Measurements from ENCODE around the gene LDLRAD3.

The LDLRAD3 gene

DNA sequence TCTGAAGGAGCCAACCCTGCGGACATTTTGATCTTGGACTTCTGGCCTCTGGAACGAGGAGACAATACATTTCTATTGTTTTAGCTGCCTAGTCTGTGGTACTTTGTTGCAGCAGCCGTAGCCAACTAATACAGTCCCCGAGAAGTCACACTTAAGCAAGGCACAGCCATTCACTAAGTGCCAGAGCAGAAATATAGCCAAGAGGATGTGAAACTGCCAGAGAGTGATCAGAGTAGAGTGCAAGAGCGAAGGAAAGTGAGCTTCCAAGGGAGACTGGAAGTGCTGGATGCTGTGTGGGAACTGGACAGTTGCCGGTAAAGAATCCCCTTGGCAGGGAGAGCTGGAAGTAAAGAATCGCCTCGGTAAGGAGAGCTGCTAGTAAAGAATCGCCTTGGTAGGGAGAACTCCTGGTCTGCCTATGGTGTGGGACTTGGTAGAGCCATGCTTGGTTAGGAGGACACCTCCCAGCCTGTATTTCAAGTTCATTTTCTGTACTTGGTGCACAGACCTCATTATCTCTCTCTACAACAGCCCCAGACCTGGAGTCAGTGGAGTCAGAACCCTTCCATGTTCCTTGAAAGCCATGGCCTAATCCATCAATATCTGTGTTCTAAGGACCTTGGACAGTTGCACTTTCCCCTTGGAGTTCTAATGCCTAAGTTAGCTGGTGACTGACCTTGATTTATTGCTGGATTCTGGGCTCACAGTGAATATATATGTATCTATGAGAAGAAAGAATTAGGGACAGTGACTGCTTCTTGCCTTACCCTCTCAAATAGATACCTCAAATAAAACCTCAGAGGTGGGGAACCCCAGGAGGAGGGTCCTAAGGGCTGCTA lies 162.1 kb downstream of the LDLRAD3 start:
- DNase-seq (ENCODE audit: low read depth): no peak

DNA sequence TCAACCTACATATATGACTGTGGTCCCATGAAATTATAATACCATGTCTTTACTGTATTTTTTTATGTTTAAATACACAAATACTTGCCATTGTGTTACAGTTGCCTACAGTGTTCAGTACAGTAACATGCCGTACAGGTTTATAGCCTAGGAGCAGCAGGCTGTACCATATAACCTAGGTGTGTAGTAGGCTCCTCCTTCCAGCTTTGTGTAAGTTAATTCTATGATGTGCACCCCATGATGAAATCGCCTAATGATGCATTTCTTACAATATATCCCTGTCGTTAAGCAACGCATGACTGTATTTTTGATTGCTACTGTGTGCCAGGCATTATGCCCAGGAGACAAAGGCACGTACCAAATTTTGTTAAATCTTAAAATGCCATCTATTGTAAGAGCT lies 163.7 kb downstream of the LDLRAD3 start:
- no peak for DNase-seq (ENCODE audit: low read depth)

DNA sequence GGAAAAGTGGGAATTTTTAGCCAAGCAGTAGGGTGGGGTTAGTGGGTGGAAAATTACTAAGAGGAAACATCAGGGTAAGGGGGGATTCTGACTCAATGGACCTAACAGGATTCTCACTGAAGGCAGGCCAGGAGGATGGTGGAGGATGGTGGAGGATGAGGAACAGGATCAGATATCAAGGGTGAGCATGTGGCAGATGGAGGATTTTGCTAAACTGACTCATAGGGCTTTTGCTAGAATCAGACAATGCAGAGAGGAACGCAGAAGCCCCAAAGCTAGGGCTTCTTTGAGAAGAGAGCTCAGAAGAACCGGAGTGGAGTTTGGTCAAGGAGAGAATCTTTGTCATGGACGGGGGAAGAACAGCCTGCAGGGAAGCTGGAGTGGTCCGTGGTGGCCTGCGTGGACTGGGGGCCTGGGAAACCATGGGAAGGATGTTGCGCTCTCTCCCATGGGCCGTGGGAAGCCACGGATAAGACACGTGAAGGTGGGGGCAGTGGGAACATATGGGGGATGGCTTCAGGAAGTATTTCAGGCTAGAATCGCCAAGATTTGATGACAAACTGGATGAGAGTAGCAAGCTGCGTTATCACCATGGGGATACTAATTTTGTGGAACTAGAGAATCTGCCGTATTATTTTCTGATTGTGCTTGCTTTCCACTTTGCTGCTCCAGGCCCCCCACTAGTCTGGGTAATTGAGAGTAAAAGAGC lies 165.2 kb downstream of the LDLRAD3 start:
- DNase-seq (ENCODE audit: low read depth): no peak

DNA sequence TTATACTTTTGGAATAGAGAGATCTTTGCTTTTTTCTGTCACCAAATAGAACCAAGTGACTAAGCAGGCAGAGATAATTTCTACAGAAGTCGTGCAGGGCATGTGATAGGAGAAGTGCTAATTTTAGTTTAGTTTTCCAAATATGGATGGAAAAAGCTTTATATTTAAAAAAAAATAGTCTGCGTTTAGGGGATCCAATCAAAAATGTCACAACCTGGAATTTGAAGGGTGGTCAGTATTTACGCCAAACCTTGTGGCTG lies 165.7 kb downstream of the LDLRAD3 start:
- no peak for DNase-seq (ENCODE audit: low read depth)

DNA sequence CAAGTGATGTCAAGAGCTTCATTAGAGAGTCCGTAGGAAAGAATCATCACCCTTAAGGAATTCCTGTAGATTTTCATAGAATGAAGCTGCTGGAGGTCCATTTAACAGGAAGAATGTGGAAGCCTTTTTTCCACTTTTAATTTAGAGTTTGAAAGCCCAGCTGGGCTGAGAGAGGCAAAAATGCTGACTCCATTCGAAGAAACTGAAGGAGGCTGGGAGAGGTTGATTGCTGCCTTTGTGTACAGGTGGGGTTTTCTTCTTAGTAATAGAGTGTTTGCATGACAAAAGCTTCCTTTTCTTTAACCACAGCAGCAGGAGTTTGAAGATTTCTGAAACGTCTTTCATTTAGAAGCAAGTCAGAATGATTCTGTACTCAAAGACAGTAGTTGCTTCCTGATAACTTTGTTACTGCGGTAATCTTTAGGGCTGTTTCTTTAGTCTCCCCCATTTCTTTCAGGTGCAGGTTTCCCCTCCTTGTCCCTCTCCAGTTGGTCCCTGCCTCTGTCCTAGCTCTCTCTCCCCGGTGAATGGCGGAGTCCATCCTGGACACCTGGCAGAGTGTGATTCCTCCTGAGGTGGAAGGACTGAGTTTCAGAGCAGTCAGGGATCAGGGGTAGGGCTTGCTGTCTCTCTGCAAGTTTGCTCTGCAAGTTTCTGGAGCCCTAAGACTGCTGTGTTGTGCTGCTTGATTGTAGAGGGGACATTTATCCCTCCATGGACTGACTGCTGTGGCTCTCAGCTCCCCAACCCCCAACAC lies 166.2 kb downstream of the LDLRAD3 start:
- DNase-seq (ENCODE audit: low read depth): no peak

DNA sequence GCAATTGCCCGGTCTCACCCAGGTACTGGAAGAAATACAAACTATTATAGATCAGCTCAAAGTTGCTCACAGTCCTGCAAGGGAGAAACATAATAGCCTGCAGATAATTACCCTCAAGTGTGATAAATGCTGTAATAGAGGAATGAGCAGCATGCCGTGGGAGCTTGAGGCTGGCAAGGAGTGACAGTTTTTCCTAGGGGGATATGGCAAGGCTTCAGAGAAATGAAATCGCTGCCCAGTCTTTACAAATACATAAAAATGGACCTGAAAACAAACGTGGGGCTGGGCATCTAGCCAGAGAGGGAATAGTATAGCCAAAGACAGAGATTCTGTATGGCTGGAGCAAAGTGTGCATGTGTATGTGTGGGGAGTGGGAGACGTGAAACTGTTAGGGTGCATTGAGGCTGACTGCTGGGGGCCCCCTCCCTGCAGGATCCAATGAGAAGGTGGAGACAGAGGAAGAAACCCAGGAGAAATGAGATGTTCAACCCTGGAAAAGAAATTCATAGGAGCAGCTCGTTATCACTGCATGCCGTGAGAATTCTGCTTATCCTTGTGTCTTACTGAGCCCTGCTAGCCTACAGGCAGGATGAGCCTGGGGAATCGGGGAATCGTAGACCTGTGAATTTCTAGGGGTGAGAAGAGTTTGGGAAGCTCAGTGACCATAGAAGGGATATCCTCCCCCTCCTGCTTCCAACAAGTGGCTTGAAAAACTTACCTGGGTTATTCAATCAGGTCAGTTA lies 167.0 kb downstream of the LDLRAD3 start:
- no peak for DNase-seq (ENCODE audit: low read depth)

DNA sequence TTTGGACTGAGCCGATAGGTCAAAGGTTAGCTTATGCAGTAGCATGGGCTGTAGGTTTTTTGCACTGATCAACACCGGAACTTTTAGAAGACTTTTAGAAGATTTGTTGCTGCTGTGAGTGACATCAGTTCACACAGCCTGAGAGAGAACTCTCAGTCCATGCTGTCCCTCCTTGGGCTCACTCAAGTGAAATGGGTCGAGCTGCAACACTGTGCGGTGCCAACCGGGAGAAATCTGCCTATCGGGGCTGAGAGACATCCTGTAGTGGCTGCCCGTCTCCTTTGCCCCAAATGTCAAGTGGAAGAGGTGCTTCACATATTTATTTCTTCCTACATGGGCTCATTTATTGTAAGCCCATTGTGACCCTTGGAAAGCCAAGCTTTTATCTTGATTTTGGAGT lies 170.2 kb downstream of the LDLRAD3 start:
- no peak for DNase-seq (ENCODE audit: low read depth)

DNA sequence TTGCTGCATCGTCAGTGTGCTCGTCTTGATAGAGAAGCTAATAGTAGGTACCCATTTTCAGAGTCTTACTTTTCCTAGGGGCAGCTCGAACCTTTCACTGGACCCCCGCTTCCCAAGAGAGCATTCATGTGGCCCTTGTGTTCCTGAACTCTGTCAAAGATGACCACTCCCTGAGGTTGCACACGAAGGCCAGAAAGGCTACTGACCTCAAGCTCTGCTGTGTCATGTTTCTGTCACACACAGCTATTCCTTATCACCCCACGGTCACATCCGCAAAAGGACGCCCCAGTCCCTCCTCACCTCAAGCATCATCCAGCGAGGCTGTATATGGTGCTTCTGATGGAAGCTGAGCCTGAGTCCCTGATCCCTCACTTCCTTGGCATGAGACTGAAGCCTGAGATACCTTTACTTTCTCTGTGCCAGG lies 171.5 kb downstream of the LDLRAD3 start:
- no peak for DNase-seq (ENCODE audit: low read depth)

DNA sequence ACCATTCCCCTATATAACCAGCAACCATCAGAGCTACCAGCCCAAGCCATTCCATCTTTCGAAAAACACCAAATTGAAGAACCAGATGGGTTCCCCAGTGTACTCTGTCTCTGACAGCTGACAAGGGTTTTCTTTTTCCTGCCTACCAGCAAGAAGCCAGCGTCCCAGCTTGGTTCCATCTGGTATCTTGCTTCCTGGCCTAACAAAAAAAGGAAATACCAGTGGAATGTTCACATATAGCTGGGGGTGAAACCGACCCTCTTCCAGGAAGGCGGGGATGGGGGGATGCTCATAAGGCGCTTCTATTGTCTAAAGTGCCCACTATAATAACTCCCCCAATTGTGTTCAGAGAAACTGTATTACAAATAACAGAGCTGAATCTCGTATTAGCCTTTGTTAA lies 172.3 kb downstream of the LDLRAD3 start:
- DNase-seq (ENCODE audit: low read depth): no peak

DNA sequence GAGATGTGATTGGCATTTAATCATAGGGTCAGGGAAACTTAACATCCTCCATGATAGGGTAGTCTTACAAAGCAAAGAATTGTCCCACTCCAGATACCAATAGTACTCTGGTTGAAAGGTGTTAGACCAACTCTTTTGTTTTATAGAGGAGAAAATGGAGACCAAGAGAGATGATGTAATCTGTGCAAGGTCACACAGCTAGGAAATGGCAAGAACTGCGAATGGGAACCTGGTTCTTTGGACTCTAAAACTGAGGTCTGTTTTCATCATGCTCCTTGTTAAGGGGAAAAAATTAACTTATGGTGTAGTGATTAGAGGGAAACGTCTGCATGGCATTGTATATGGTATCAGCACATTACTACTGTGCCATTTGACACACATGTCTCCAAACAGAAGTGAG lies 174.2 kb downstream of the LDLRAD3 start:
- DNase-seq (ENCODE audit: low read depth): no peak

DNA sequence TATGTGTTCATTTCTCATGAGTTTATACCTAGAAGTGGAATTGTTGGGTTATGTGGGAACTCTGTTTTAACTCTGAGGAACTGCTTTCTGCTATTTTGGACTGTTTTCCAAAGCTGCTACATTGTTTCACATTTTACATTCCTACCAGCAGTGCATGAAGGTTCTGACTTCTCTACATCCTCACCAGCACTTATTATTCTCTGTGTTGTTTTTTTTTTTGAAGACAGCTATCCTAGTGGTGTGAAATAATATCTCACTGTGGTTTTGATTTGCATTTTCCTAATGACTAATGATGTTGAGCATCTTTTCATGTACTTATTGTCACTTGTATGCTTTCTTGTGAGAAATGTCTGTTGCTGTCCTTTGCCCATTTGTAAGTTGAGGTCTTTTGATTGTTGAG lies 175.4 kb downstream of the LDLRAD3 start:
- no peak for DNase-seq (ENCODE audit: low read depth)

DNA sequence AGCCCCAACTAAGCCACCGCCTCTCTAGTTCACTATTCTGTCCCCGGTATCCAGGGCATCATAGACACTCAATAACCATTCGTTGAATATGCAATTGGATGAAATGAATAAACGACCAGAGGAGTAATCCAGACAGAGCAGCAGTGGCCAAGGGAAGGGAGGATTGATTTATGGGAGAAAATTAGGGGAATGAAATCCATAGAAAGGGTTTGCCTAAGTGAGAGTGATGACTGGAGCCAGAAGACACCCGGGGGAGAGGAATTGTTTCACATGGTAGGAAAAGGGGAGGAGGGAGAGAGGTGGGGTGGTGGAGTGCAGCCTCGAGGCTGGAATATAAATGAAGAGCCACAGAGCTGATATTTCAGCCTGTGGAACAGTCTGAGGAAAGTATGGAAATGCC lies 177.2 kb downstream of the LDLRAD3 start:
- no peak for DNase-seq (ENCODE audit: low read depth)

DNA sequence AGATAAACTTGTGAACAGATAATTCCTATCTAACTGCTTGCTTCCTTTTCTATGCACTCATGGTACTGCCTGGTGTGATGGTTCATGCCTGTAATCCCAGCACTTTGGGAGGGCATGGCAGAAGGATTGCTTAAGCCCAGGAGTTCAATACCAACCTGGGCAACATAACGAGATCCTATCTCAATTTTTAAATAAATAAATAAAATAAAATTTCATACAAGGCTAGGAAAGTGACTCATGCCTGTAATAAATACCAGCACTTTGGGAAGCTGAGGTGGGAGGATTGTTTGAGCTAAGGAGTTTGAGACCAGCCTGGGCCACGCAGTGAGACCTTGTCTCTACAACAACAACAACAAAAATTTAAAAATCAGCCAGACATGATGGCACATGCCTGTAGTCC lies 178.8 kb downstream of the LDLRAD3 start:
- DNase-seq (ENCODE audit: low read depth): no peak

DNA sequence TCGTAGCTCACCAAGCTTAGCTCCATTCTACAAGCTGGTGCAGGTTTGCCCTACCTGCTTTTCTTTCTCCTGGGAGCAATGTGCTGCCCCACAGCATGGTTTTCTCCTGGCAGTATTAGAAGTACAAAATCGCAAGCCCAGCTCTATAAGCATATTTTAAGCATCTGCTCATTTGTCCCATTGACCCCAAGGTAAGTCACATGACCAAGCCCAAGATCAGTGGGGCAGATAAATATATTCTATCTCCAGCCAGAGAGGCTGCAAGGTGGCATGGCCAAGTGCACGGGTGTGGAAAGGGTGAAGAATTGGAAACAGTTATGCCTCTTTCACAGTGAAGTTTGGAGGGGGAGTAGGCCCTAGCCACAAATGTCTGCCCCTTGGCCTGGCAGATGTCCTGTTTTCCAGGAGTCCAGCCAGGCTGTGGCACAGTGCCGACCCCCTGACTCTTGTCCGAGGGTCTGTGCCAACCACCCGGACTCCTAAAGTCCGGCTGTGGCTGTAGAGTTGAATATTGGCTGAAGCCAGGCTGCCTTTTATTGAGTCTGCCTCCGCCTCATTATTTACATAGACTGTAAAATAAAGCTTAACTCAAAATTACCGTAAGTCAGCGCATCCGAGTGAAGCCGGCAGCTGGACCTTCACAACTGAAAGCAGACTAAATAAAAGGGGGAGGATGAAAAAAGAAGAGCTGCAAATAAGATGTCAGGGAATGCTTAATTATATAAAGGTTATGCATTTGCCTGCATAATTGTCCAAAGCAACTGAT lies 179.7 kb downstream of the LDLRAD3 start:
- no peak for DNase-seq (ENCODE audit: low read depth)

DNA sequence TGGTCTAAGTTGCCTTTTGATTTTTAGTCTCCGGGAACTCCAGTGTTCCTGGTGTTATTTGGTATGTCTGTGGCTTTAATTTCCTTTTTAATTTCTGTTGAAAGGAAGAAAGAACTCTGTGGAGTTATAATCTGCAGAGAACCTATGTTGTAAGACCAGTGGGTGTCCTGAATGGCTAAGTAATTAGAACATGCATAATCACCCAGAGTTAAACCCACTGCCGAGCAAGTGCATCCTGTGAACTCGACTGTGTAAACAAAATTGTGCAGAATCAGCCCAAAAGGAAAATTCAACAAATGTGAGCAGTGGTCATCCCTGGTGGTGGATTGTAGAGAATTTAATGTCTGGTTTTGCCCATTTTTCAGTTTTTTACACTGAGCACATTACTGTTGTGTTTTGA lies 182.8 kb downstream of the LDLRAD3 start:
- DNase-seq (ENCODE audit: low read depth): no peak

DNA sequence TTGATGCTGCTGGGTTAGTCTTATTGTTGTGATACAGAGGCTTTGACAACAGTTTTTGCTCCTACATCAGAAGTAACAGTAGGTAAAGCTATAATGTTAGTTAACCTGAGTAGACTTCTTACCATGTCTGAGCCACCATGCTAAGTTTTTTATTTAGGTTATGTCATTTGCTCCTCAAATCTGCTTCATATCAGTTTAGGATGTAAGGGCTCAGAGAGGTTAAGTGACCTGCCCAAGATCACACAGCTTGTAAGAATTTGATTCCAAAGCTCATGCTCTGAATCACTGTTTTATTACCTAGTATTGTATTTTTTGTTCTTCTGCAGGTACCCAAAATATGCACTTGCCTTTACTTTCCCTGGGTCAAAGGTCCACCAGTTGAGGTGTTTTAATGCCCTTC lies 183.7 kb downstream of the LDLRAD3 start:
- DNase-seq (ENCODE audit: low read depth): no peak

DNA sequence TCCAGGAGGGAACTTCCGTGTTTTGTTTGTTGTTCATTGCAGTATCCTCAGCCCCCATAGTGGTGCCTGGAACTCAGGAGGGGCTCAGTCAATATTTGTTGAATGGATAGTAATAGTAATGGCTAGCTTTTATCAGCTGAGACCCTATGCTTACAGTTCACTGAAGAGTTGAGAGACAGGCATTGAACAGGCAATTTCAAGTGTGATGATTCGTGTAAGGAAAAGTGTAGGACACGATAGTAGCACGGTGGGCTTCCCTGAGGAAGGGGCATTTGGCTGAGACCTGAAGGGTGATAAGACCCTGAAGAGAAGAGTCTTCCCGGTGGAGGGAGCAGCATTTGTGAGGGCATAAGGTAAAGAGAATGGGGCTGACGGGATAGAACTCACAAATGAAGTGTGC lies 186.1 kb downstream of the LDLRAD3 start:
- DNase-seq (ENCODE audit: low read depth): no peak

DNA sequence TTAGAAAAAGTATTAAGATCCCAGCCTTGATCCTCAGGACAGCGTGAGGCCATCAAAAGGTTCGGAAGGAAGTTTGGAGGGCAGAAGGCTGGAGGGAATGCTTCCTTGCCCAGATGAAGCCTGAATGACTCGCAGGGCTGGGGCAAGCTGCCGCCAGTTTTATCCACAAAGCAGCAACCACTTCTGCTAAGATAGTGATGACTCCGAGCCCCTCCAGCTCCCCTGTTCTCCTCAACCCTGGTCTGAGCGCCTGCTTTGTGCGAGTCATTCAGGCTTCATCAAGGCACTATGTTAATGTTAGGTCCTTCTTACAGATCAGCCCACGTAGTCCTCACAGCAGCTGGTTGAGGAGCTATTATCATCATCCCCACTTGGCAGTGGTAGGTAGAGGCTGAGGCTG lies 186.5 kb downstream of the LDLRAD3 start:
- no peak for DNase-seq (ENCODE audit: low read depth)

DNA sequence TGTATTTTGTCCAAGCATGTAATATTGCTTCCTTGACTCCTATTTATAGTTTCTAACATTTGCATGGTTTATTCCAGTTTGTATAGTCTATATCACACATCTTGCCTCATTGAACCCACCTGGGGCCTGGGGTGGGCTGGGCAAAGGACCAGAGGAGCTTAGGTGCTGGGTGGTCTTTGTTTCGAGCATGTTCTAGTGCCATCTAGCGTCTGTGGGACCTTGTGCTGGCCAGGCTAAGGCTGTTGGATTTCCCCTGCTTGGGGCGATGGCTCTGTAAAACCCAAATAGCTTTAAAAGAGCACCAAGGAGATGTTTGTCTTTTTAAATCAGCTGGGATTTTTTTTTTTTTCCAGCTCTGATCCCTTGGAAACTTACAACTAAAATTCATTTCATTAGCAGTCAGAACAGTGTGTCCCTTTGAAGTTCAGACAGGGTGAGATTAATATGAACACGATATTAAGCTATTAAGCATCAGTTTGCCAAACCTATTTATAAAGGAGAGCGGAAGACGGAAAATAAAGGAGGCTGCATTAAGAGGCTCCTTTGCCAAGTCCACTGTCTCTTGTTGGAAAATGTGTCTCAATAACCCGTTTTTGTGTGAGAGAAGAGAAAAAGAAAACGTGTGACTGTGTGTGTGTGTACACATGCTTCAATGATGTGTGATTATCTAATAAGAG lies 188.0 kb downstream of the LDLRAD3 start:
- no peak for DNase-seq (ENCODE audit: low read depth)

DNA sequence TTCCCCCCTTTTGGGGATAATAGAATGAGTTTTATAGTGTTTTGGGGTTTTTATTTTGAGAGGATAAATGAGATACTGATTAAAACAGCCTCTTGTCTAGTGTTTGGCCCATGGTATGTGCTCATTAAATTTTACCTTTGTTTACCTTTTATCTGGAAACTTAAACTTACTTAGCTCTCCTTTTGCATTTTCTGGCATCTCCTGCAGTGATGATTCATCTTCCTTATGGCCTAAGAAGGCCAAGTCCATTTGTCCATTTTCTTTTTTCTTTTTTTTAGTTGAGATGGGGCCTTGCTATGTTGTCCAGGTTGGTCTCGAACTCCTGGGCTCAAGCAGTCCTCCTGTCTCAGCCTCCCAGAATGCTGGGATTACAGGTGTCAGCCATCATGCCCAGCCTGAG lies 189.1 kb downstream of the LDLRAD3 start:
- no peak for DNase-seq (ENCODE audit: low read depth)

DNA sequence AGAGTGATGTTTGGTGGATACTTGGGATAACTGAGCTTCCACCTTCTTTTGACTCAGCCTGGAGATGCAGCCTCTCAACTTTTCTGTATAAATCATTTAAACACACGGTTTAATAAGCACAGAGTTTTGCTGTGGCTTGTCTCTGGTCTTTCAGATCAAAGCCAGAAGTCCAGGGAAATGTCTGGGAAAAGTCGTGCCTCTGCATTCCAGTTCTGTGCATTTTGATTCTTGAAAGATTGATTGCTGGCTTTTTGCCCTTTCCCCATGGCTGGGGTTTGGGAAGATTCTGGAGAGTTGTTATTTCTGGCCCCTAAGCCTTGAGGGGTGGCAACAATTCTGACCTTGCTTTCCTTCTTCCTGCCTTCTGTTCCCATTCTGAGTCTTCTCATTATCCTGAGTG lies 191.2 kb downstream of the LDLRAD3 start:
- DNase-seq (ENCODE audit: low read depth): no peak

Measured in activated T-helper 1 cell treated with Interleukin-2 at 50 U/mL for 16 hours (primary cell).